ENCODE measurements around the gene FAIM2. TPM values are rescaled to one million over a fixed set of nuclear protein-coding genes. Genes with fewer than 3 reads are reported as not detected.

The FAIM2 gene
- total and polyA plus RNA-seq, 2 donors (not counting 3 experiments of a cell fraction or from before 2014, with no cell fraction given): 0.01 TPM; not detected in 1

DNA sequence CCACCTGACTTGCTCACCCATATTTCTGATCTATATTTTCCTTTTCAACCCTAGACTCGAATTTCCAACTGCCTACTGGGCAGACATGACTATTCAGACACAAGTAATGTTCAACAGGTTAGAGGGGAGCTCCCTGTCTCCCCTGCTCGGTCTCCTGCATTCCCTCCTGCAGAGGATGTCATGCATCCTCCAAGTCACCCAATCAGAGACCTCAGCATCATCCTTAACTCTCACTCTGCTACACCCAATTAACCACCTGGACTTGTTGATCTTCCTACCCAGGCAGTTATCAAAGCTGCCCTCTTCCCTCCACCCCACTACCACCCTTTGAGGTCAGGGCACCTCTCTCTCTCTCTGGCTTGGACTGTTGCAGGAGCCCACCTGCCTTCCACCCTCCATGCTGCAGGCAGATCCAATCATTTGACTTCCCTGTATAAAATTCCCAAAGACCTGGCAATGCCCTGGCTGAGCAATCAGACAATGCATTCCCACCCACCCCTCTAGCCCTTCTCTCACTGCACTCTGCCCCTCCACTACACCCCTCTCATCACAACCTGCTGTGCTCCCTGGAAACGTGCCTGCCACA, 10.9 kb downstream of the FAIM2 start:
- BruUV-seq (replicated peaks): no TSS peak
- H3K4me2 ChIP-seq (ENCODE audit: insufficient read depth, low read length): no peak overlapping the region
- no peak overlapping the region for H3K27ac ChIP-seq (ENCODE audit: insufficient read depth, low read depth, low read length)
- H3K9ac ChIP-seq (replicated peaks; ENCODE audit: extremely low read depth, insufficient read depth, low read length): no peak overlapping the region
- no peak for DNase-seq (ENCODE audit: low read depth, low spot score)
- no peak overlapping the region for H3K4me3 ChIP-seq (replicated peaks in 1 of 3; ENCODE audit: insufficient read depth in 1 of 3, low read depth in 1 of 3, low read length in 3 of 3)
- peaks cover 0 to 9% of the 10 kb centered on the region in 2 experiments for H3K27me3 ChIP-seq (ENCODE audit: control insufficient read depth in 2 of 2, insufficient read depth in 2 of 2, low read length in 2 of 2)
- TF ChIP-seq, protein P1, sequence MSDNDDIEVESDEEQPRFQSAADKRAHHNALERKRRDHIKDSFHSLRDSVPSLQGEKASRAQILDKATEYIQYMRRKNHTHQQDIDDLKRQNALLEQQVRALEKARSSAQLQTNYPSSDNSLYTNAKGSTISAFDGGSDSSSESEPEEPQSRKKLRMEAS (IDR thresholded peaks at IDR 0.05; ENCODE audit: insufficient read depth, insufficient read length): no peak
- TF ChIP-seq JUN (IDR thresholded peaks at IDR 0.05; ENCODE audit: borderline replicate concordance, insufficient read depth, insufficient read length, low read depth) (no peak), MYC (IDR thresholded peaks at IDR 0.05; ENCODE audit: low read depth, low read length) (no peak), GATA2 (IDR thresholded peaks at IDR 0.05; ENCODE audit: insufficient read depth, insufficient read length, low read depth, low read length) (no peak), POLR2A (IDR thresholded peaks at IDR 0.05; ENCODE audit: low read depth, low read length) (no peak), EZH2 (IDR thresholded peaks at IDR 0.05; ENCODE audit: borderline replicate concordance, low read depth, low read length, severe bottlenecking) (no peak), FOS (IDR thresholded peaks at IDR 0.05; ENCODE audit: borderline replicate concordance, insufficient read depth, low read length) (no peak), POLR2AphosphoS5 (IDR thresholded peaks at IDR 0.05; ENCODE audit: insufficient read depth, low read depth, low read length) (no peak)
- TF ChIP-seq, protein P2, sequence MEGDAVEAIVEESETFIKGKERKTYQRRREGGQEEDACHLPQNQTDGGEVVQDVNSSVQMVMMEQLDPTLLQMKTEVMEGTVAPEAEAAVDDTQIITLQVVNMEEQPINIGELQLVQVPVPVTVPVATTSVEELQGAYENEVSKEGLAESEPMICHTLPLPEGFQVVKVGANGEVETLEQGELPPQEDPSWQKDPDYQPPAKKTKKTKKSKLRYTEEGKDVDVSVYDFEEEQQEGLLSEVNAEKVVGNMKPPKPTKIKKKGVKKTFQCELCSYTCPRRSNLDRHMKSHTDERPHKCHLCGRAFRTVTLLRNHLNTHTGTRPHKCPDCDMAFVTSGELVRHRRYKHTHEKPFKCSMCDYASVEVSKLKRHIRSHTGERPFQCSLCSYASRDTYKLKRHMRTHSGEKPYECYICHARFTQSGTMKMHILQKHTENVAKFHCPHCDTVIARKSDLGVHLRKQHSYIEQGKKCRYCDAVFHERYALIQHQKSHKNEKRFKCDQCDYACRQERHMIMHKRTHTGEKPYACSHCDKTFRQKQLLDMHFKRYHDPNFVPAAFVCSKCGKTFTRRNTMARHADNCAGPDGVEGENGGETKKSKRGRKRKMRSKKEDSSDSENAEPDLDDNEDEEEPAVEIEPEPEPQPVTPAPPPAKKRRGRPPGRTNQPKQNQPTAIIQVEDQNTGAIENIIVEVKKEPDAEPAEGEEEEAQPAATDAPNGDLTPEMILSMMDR (IDR thresholded peaks at IDR 0.05; ENCODE audit: extremely low read depth in 1 of 2, insufficient read depth in 1 of 2, low read depth in 1 of 2, low read length in 2 of 2): no peak
- intact Hi-C loops (cut with micrococcal nuclease) (no loop called here), dilution Hi-C loops (cut with MboI; ENCODE audit: extremely low pct_ligation_motif_present, low sequenced_read_pairs) (no loop called here)
- H2AFZ ChIP-seq (ENCODE audit: low read depth, low read length): no peak overlapping the region
- ChIA-PET POLR2A (interaction anchor here (0.5 kb wide), 1 partner anchor 16 kb away, joined by 5 read pairs; no protein-coding TSS in a partner anchor), CTCF (interaction anchor here (0.9 to 2.4 kb wide), 3 partner anchors 14 to 53 kb away, joined by 3 to 11 read pairs (median 8); no protein-coding TSS in a partner anchor)
- FAIRE-seq: no peak
- H3K9me1 ChIP-seq (replicated peaks; ENCODE audit: control insufficient read depth, extremely low read depth, insufficient read depth, low read length): no peaks in the 10 kb centered on the region
- H3K36me3 ChIP-seq (ENCODE audit: control insufficient read depth in 2 of 2, extremely low read depth in 1 of 2, insufficient read depth in 2 of 2, low read length in 2 of 2): no peaks in the 10 kb centered on the region
- no peaks in the 10 kb centered on the region for H3K9me3 ChIP-seq (replicated peaks; ENCODE audit: control insufficient read depth, insufficient read depth, low read length)
- H4K20me1 ChIP-seq (replicated peaks; ENCODE audit: control insufficient read depth, extremely low read depth, insufficient read depth, low read length): no peaks in the 10 kb centered on the region
- peaks cover 6% of the 10 kb centered on the region for H3K4me1 ChIP-seq (ENCODE audit: control insufficient read depth, extremely low read depth, insufficient read depth, low read length)
- no peaks in the 10 kb centered on the region for H3K79me2 ChIP-seq (ENCODE audit: control insufficient read depth, insufficient read depth, low read length)
